Measurements from ENCODE around the gene MAT1A.
"Not testable (repeated sequence)": the region's sequence is repeated elsewhere in the genome, so short reads cannot be mapped to it uniquely, and the experiment has no call there.

The MAT1A gene

GRCh38 chr10:80289451-80290287 lies at the start of gene MAT1A:
MAT1A (minus strand) TSS chr10:80289658; CDS start chr10:80289423, 235 bp downstream.
- DNase-seq = no peak

- no peak for DNase-seq
These were observed 44.5 kb upstream of the MAT1A start for GRCh38 chr10:80333983-80334382.

GRCh38 chr10:80324891-80325364 lies 35.5 kb upstream of the MAT1A start:
- no peak for DNase-seq

- no peak for DNase-seq
These were observed 34.6 kb upstream of the MAT1A start for GRCh38 chr10:80324086-80324485.

DNA sequence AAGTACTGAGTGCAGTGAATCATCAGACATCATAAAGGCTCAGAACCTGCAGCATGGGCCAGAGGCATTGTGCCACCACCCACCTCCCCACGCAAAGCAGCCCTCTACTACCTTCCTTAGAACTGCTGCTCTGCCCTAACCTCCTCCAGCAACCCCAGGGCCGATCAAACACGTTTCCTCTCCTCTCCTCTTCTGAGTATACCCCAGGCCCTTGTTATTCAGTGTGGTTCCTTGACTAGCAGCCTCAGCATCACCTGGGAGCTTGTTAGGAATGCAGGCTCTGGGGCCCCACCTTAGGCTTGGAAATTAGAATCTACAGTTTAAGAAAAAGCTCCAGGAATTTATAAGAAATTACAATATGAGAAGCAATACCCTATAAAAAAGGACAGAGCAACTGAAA lies 33.9 kb upstream of the MAT1A start:
- no peak for DNase-seq

GRCh38 chr10:80322711-80323110 lies 33.3 kb upstream of the MAT1A start:
- no peak for DNase-seq

DNA sequence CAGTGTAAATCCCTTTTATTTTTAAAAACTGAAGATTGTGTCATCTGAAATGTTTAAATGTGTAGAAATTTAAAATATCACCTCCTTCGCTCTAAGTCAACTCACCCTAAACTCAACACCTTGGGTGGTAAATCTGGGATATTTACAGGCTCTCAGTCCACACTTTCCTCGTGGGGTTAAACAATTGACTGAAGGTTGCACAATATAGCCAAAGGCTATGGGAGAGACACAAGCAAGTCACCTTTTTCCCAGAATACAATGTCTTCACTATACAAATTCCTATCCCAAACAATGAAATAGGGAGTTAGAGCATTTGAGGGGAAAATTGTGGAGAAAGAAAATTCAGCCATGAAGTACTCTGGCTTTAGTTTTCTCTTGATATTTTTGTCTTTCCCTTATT lies 32.7 kb upstream of the MAT1A start:
- no peak for DNase-seq

DNA sequence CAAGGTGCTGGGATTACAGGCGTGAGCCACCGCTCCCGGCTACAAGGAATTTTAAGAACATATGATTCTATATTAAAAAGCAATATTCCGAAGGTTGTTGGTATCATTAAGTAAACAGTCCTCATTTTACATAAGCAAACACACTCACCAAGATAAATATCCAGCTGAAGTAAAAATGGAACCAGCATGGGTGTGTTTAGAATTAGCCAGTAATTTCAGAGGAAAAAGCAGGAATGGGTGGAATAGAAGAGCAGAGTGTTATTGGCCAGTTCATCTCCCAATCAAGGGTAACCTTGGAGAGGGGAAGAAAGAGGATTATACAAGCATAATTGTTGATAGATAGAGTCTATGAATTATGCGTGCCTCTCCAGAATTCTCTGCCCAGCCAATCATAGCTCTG lies 31.7 kb upstream of the MAT1A start:
- DNase-seq = no peak

DNA sequence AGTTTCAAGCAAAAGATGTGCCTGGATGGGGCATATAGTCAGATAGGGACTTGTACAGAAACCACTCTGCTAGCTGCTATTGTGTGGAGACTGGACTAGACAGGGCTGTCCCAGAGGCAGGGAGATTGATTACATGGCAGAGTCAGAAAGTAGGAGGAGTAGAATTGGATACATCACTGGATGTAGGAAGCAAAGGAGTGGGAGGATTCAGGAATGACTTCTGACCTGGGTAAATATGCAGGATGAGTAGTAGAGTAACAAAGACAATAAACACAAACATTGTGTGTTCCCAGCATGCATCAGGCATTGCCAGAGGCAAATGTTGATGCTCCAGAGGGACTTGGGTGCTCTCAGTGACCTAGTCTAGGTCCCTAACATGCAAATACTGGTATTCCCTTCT lies 30.9 kb upstream of the MAT1A start:
- no peak for DNase-seq

- no peak for DNase-seq
These were observed 30.4 kb upstream of the MAT1A start for GRCh38 chr10:80319725-80320290.

- no peak for DNase-seq
These were observed 29.9 kb upstream of the MAT1A start for GRCh38 chr10:80319318-80319717.

DNA sequence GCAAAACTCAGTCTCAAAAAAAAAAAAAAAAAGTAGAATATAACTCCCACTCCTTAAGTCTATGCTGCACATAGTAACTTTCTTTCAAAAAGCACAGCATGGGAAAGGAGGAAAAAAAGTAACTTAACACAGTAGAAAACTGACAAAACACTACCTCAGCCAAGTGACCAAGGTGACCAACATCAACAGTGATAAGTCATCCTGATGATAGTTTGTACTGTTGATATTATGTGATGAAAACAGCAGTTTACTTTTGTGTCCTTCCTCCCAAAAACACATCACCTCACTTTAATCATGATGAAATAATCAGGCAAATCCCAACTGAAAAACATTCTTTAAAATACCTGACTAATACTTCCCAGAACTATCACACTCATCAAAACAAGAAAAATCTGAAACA lies 29.3 kb upstream of the MAT1A start:
- DNase-seq = no peak

DNA sequence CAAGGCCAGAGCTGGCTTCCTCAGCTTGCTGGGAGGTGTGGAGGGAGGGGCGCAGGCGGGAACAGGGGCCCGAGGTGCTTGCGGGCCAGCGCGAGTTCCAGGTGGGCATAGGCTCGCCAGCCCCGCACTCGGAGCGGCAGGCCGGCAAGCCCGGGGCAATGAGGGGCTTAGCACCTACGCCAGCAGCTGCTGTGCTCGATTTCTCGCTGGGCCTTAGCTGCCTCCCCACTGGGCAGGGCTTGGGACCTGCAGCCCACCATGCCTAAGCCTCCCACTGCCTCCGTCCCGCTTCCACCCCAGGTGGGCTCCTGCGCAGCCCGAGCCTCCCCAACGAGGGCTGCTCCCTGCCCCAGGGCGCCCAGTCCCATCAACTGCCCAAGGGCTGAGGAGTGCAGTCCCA lies 25.9 kb upstream of the MAT1A start:
- no peak for DNase-seq

GRCh38 chr10:80313523-80313922 lies 24.1 kb upstream of the MAT1A start:
- no peak for DNase-seq

- not testable (repeated sequence) for DNase-seq
These were observed 16.5 kb upstream of the MAT1A start for GRCh38 chr10:80305989-80306388.

- DNase-seq = no peak
These were observed 7.5 kb upstream of the MAT1A start for GRCh38 chr10:80296942-80297341.

DNA sequence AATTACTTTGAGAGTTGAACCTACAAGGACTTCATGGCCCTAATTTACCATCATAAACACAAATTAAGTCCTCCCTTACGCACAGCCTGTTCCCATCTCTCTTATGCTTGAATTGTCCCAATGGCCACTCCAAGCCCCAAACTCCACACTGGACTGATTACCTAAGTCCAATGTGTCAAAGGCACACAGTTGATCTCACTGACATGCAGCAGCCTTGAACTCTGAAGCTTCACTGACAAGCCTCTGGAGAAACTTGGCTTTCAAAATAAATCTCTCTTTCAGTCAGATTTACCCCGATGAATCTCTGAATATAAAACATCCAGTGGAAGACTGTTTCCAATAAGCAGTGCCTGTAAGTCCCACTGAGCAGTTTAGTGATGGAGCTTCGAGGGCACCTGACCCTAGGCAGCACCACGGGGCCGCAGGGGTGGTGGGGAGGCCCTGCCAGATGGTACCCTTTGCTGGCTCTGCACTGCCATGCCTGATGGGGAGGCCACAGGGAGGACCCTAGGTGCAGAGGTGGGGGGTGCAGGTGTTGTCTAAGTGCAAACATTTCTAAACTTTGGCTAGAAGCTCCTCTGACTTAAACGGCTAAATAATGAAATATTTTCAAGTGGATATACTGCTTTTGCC lies 3.3 kb upstream of the MAT1A start:
- no peak for DNase-seq

DNA sequence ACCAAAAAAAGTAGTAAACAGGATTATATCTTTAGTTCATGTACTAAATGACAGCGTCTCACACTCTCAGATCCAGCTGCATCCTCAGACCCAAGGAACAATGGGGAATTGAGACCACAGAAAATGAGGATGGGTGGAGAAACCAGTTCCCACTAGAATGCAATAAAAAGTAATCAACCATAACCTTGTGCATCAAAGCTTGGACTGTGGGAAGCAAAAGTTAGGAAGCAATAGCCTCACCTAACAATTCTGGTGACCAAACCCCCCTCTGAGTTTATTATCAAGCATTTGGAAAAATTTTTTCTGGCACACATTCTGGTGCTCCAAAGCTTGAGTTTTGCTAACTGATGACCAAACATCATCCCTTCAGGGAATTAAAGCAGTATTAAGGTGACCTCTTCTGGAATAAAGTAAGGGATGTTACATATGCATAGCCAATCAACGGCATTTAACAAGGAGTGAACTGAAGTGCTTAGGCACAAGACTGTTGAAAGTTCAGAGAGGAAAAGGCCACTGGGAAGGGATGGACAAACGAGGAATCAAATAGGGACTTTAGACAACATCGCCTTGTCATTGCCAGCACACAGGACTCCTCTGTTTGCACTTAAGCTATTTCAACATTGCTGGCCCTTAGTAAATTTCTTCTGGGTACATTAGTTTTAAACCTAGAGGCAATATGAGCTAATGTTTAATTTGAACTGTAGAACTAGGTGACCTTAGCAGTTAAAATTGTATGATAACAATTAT lies 1.2 kb upstream of the MAT1A start:
- DNase-seq = no peak

DNA sequence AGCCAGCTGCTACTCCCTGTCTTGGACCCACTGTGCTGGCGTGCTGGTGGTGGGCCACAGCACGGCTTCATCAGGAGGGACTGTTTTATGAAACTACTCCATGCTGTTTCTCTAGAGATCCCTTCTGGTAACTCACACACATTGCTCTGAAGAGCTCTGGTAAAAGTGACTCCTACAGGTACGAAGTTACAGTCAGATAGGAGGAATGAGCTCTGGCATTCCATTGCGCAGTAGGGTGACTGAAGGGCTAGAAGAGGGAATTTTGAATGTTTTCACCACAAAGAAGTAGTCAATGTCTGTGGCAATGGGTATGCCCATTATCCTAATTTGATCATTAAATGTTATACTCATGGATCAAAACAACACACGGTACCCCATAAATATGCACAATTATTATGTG lies 609 bp downstream of the MAT1A start:
- DNase-seq = no peak

GRCh38 chr10:80284522-80284921 lies 4.9 kb downstream of the MAT1A start:
- DNase-seq = no peak

- no peak for DNase-seq
These were observed 5.8 kb downstream of the MAT1A start for GRCh38 chr10:80283536-80284199.

DNA sequence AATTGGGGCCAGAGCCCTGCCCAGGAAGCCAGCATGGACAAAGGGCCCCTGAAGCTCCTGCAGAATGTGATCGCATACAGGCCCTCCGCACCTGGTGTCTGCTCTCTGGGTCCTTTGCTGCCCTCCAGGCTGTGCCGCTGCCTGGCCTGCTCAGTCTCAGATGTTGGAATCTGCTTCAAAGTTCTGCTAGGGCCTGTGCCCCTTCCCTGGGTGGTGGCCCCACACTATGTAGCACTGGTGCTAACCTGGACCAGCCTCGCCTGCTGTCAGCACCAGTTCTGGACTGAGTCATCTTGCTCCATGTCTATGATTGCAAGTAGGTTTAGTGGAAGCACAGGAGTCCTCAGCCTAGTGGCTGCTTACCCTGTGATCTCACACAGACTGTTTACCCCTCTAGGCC lies 6.3 kb downstream of the MAT1A start:
- DNase-seq = no peak
